Natural killer cell (primary cell): ENCODE results near the gene KIT. TPM values are rescaled to one million over a fixed set of nuclear protein-coding genes. Genes with fewer than 3 reads are reported as not detected.

Experiments
- ATAC-seq, 3 donors: fragments of 150-1000 bp in 2 of 3; fragments of 200-7000 bp in 1 of 3; cut with Tn5 transposase; 1 replicate in 1 of 3; 2 replicates in 2 of 3; pipeline ENCODE4 v1.10.0; 2021; ENCODE audit warnings: mild to moderate bottlenecking in 2 of 3, moderate library complexity in 2 of 3
- DNase-seq, 2 donors: peaks; one replicate each; pipeline versions ENCODE4 v3.0.0 to v3.0.0-alpha.2; 2013 to 2021; ENCODE audit warnings: mixed read lengths in 1 of 2
- H3K27ac ChIP-seq: one replicate; pipeline ENCODE4 v1.5.1; 2013; ENCODE audit warnings: mild to moderate bottlenecking, low read length
- H3K27me3 ChIP-seq: one replicate; pipeline ENCODE4 v1.6.1; 2013; ENCODE audit warnings: low read length; ENCODE audit not compliant: control insufficient read depth, insufficient read depth
- H3K36me3 ChIP-seq: one replicate; pipeline ENCODE4 v1.6.1; 2013; ENCODE audit warnings: low read length; ENCODE audit not compliant: control insufficient read depth, insufficient read depth
- H3K4me1 ChIP-seq: one replicate; pipeline ENCODE4 v1.6.1; 2013; ENCODE audit warnings: low read length; ENCODE audit not compliant: control insufficient read depth, insufficient read depth
- H3K4me3 ChIP-seq: one replicate; pipeline ENCODE4 v1.5.1; 2013; ENCODE audit warnings: low read length
- H3K9me3 ChIP-seq: one replicate; pipeline ENCODE4 v1.6.1; 2013; ENCODE audit warnings: low read length; ENCODE audit not compliant: control insufficient read depth, insufficient read depth
- H3K27ac Mint-ChIP-seq, 2 donors: one replicate each; pipeline ENCODE4 v1.8.0; 2022; ENCODE audit warnings: mild to moderate bottlenecking in 2 of 2, mixed read lengths in 2 of 2, moderate library complexity in 1 of 2
- H3K27me3 Mint-ChIP-seq, 2 donors: one replicate each; pipeline ENCODE4 v1.8.0; 2022; ENCODE audit warnings: low read depth in 2 of 2, mixed read lengths in 2 of 2
- H3K36me3 Mint-ChIP-seq: one replicate; pipeline ENCODE4 v1.8.0; 2022; ENCODE audit warnings: mixed read lengths
- H3K4me1 Mint-ChIP-seq, 2 donors: one replicate each; pipeline ENCODE4 v1.8.0; 2022; ENCODE audit warnings: mixed read lengths in 2 of 2
- H3K4me3 Mint-ChIP-seq: one replicate; pipeline ENCODE4 v1.8.0; 2022; ENCODE audit warnings: mild to moderate bottlenecking, moderate library complexity, mixed read lengths
- H3K9me3 Mint-ChIP-seq, 2 donors: one replicate each; pipeline ENCODE4 v1.8.0; 2022; ENCODE audit warnings: mixed read lengths in 2 of 2
- CTCF ChIP-seq: fragments of 200-600 bp; IDR thresholded peaks from one replicate; pipeline ENCODE4 v1.8.0; 2022; ENCODE audit warnings: antibody characterized with exemption
- WGBS: methylation state at CpG from one replicate; pipeline ENCODE4 v1.1.7; 2013; ENCODE audit warnings: missing lambda C conversion rate; ENCODE audit not compliant: insufficient coverage; 5-methylcytosine and 5-hydroxymethylcytosine counted together
- intact Hi-C: fragments of 100-400 bp; cut with micrococcal nuclease; formaldehyde crosslinking; loops from one replicate; pipeline ENCODE4 v1.14.2; 2022
- total RNA-seq, 4 donors: library from RNA; stranded (reverse); fragments of 120-200 nt in 1 of 4; gene quantifications; one replicate each; pipeline versions ENCODE4 v1.2.3 to v1.2.4, GENCODE V29; 2013 to 2022

Gene KIT
- total RNA-seq, 3 donors from 2014 or later (not counting 1 experiment from before 2014, with no cell fraction given), result 2.0 to 6.6 (median 3.2) TPM

GRCh38 chr4:54730581-54730980, 72.8 kb downstream of the KIT start:
- intact Hi-C loops, result no loop called here
- no peaks in the 10 kb centered on the region for H3K27me3 ChIP-seq
- ATAC-seq, result no peak
- DNase-seq, result no peak
- no peaks in the 10 kb centered on the region for H3K9me3 Mint-ChIP-seq
- H3K27me3 Mint-ChIP-seq, result peaks cover 0 to 2% of the 10 kb centered on the region in 2 donors
- H3K4me3 Mint-ChIP-seq, result no peak overlapping the region
- no peaks in the 10 kb centered on the region for H3K9me3 ChIP-seq
- no peak overlapping the region for H3K27ac ChIP-seq
- no peaks in the 10 kb centered on the region for H3K4me1 Mint-ChIP-seq
- H3K4me3 ChIP-seq, result no peak overlapping the region
- no peak for TF ChIP-seq CTCF
- H3K4me1 ChIP-seq, result no peaks in the 10 kb centered on the region
- no peak overlapping the region for H3K27ac Mint-ChIP-seq
- H3K36me3 ChIP-seq, result no peaks in the 10 kb centered on the region
- WGBS, result 100% methylated on average over 3 of the region's 3 CpGs
- H3K36me3 Mint-ChIP-seq, result no peaks in the 10 kb centered on the region

DNA sequence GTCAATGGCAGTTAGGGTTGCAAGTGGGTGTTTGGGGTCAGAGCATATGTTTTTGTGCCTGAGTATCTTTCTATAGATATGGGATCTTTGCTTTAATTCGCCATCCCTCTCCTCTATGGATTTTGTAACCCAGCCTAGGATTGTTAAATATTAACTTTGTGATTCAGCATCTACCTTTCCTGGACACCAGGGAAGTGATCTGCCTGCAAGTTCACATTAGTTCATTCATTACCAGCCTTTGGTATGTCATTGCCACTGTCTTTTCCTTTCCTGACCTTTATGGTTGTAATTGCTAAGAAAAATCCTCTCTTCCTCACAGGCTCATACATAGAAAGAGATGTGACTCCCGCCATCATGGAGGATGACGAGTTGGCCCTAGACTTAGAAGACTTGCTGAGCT, 73.8 kb downstream of the KIT start:
- DNase-seq (no peak), ATAC-seq (no peak)
- Histone ChIP-seq H3K9me3 (no peaks in the 10 kb centered on the region), H3K4me3 (no peak overlapping the region), H3K4me1 (no peaks in the 10 kb centered on the region), H3K27me3 (no peaks in the 10 kb centered on the region), H3K27ac (no peak overlapping the region), H3K36me3 (no peaks in the 10 kb centered on the region)
- intact Hi-C loops, result no loop called here
- H3K4me1 Mint-ChIP-seq, result no peaks in the 10 kb centered on the region
- H3K36me3 Mint-ChIP-seq, result no peaks in the 10 kb centered on the region
- no peak for TF ChIP-seq CTCF
- 95% methylated on average over 2 of the region's 3 CpGs for WGBS
- no peak overlapping the region for H3K4me3 Mint-ChIP-seq
- H3K27me3 Mint-ChIP-seq, result peaks cover 0 to 2% of the 10 kb centered on the region in 2 donors
- H3K27ac Mint-ChIP-seq, result no peak overlapping the region
- no peaks in the 10 kb centered on the region for H3K9me3 Mint-ChIP-seq

GRCh38 chr4:54731976-54732375, 74.2 kb downstream of the KIT start:
- no peak overlapping the region for H3K4me3 ChIP-seq
- no peaks in the 10 kb centered on the region for H3K9me3 ChIP-seq
- H3K27ac Mint-ChIP-seq, result no peak overlapping the region
- intact Hi-C loops, result no loop called here
- no peaks in the 10 kb centered on the region for H3K27me3 ChIP-seq
- H3K4me1 ChIP-seq, result no peaks in the 10 kb centered on the region
- H3K4me1 Mint-ChIP-seq, result no peaks in the 10 kb centered on the region
- DNase-seq (no peak), ATAC-seq (no peak)
- H3K4me3 Mint-ChIP-seq, result no peak overlapping the region
- no peak for TF ChIP-seq CTCF
- 100% methylated on average over 1 of the region's 1 CpG for WGBS
- no peaks in the 10 kb centered on the region for H3K36me3 Mint-ChIP-seq
- H3K27me3 Mint-ChIP-seq, result peaks cover 0 to 2% of the 10 kb centered on the region in 2 donors
- H3K9me3 Mint-ChIP-seq, result no peaks in the 10 kb centered on the region
- no peak overlapping the region for H3K27ac ChIP-seq
- H3K36me3 ChIP-seq, result no peaks in the 10 kb centered on the region

DNA sequence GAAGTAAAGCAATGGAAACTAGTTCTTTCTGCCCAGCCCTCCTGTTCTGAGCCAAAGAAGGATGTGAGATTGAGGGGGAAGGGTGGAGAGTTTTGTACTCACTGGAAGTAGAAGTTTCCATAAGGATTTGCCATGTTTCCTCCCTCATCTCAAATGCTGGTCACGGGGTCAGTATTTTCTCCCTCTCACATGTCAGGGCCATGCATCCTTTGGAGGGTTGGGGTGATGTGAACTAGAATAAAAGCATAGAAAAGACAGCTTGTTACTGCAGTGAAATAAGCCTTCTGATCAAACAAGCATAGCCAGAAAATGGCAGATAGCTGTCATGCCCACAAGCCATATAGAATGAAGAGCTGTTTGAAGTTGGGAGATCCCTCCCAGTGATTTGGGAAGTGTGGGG, 79.7 kb downstream of the KIT start:
- no peak for TF ChIP-seq CTCF
- no peaks in the 10 kb centered on the region for H3K9me3 Mint-ChIP-seq
- DNase-seq, result no peak
- peaks cover 0 to under 1% of the 10 kb centered on the region in 2 donors for H3K27me3 Mint-ChIP-seq
- Histone ChIP-seq H3K36me3 (no peaks in the 10 kb centered on the region), H3K4me3 (no peak overlapping the region), H3K27ac (no peak overlapping the region), H3K9me3 (no peaks in the 10 kb centered on the region), H3K27me3 (no peaks in the 10 kb centered on the region), H3K4me1 (no peaks in the 10 kb centered on the region)
- no peak overlapping the region for H3K4me3 Mint-ChIP-seq
- intact Hi-C loops, result no loop called here
- no CpG with 5 or more reads among the region's 1 CpG for WGBS
- no peak overlapping the region for H3K27ac Mint-ChIP-seq
- no peaks in the 10 kb centered on the region for H3K36me3 Mint-ChIP-seq
- no peak for ATAC-seq
- no peaks in the 10 kb centered on the region for H3K4me1 Mint-ChIP-seq
